NB4 (cell line): ENCODE data around the gene MORN1.

Experiments used
- POLR2A ChIP-seq: IDR thresholded peaks from 2 replicates; pipeline ENCODE4 v1.6.1; 2011; ENCODE audit warnings: mild to moderate bottlenecking; ENCODE audit not compliant: insufficient read length; ENCODE audit errors: extremely low read depth
- TF ChIP-seq, protein P1 (sequence below): IDR thresholded peaks from one replicate; pipeline ENCODE4 v1.5.1; 2012; ENCODE audit warnings: low read depth, low read length

- TF ChIP-seq POLR2A: no peak
- TF ChIP-seq, protein P1, sequence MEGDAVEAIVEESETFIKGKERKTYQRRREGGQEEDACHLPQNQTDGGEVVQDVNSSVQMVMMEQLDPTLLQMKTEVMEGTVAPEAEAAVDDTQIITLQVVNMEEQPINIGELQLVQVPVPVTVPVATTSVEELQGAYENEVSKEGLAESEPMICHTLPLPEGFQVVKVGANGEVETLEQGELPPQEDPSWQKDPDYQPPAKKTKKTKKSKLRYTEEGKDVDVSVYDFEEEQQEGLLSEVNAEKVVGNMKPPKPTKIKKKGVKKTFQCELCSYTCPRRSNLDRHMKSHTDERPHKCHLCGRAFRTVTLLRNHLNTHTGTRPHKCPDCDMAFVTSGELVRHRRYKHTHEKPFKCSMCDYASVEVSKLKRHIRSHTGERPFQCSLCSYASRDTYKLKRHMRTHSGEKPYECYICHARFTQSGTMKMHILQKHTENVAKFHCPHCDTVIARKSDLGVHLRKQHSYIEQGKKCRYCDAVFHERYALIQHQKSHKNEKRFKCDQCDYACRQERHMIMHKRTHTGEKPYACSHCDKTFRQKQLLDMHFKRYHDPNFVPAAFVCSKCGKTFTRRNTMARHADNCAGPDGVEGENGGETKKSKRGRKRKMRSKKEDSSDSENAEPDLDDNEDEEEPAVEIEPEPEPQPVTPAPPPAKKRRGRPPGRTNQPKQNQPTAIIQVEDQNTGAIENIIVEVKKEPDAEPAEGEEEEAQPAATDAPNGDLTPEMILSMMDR: no peak
Observed at GRCh38 chr1:2340918-2341254, 50.5 kb downstream of the MORN1 start.
